ENCODE measurements around the gene RPS14.

- peak; percentile 22; the same call in 1 of the 2 replicates for TF ChIP-seq CTCF (conservative IDR thresholded peaks at IDR 0.05; ENCODE audit: low read depth, low read length)
- TF ChIP-seq EZH2 (IDR thresholded peaks at IDR 0.05; ENCODE audit: borderline replicate concordance, low read depth, low read length, poor library complexity, severe bottlenecking) = no peak
Observed at GRCh38 chr5:150398722-150399523, 50.6 kb downstream of the RPS14 start.
